HG03521 (cell line): ENCODE measurements around the gene LRP2.

Experiments used
- ATAC-seq: cut with Tn5 transposase; IDR thresholded peaks from one replicate; pipeline ENCODE4 v1.9.1; 2021; ENCODE audit warnings: mild to moderate bottlenecking, moderate library complexity; ENCODE audit not compliant: unreplicated experiment

Gene LRP2

GRCh38 chr2:169131587-169132512 is 230.5 kb downstream of the LRP2 start:
- no peak for ATAC-seq

- no peak for ATAC-seq
These were observed 232.6 kb downstream of the LRP2 start for GRCh38 chr2:169129703-169130243.

DNA sequence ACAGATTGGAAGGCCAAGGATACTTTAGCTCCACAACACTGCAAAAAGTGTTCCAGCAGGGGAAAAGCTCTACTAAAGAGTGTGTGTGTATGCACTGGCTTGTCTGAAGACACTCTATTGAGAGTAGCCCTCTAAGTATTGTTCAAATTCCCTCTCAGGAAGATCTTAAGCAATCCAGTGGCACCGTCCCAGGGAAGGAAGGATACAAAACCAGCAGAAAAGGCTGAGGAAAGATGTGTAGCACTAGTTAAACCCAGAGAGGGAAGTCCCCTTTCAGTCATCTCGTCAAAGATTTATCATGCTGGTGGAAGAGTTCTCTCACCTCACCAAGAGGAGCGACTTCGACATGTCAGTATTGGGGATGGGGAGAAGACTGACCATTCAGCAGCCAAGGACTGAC is 242.5 kb downstream of the LRP2 start:
- no peak for ATAC-seq

DNA sequence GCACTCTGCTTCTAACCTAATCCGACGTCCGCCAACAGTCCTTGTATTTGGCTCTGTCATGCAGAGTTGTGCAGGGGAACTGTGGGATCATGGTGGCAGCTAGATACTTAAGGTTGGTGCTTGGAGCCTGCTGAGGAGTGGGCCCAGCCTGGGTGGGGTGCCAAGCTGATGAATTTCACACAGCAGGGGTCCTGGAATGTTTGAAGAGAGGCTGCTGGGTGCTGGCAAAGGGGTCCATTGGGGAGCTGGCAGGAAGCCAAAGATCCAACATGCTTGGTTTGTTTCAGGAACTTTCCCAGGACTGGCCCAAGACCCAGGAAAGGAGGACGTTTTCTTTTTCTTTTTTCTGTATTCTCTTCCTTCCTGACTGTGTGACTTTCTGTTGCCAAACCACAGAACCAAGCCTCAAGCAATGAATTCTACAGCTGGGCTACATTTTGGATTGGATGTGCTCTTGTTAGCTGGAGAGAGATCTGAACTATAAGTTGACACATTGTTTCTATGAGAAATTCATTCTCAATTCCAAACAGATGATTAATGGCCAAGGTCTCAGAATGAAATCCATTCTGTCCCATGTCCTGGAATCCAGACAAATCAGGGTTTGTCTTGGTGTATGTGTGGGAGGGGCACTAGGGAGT is 243.1 kb downstream of the LRP2 start:
- no peak for ATAC-seq

DNA sequence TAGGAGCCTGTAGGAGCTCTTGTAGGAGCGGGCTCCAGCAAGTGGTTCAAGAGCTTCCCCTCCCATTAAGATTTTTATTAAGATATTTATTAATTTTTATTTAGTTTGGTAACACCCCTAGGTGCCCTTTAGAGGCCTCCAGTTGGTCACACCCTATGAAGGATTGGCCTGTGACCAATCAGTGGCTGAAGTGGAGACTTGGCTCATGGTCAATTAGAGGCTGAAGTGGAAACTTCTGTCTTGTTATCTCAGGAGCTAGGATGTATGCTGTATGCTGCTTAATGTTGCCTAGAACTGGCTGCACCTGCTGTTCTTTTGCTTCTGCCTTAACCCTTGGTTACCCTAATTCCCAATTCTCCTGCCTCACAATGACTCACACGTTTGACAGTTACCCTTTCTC is 244.3 kb downstream of the LRP2 start:
- ATAC-seq = no peak

DNA sequence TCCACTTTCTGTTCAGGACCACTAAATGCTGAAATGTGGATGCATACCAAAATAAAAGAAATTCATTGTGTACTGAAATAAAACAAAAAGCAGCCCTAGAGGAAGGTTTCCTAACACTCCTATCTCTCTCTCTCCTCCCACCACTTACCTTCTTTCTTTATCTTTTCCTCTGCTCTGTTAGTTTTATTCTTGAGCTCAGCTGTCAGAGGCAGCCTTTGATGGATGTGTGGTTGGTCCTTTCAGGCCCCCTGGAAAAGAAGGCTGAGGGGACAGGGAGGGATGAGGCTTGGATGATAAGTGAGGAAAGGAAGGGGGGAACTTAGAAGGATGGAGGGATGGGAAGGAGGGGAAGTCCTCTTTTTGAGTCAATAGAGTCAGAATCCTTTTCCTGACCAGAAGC is 245.3 kb downstream of the LRP2 start:
- no peak for ATAC-seq

DNA sequence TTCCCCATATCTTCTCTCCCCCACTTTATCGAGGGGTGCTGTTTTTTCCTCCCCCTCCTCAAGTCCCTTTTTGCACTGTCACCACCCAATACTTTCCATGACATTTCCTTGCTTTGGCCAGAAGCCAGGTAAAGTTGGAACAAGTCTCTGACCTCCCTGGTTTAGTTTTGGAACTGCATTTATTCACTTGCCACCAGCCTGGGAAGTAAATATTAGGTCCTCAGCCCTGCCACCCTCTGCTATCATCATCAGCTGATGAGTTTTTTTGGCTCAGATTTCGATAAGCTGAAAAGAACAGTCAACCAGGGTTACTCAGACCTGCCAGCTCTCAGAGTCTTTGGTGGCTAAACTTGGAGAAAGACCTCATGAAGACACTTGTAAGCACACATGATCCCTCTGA is 246.0 kb downstream of the LRP2 start:
- no peak for ATAC-seq

- ATAC-seq = no peak
These were observed 248.3 kb downstream of the LRP2 start for GRCh38 chr2:169114056-169114455.

- ATAC-seq = no peak
These were observed 249.5 kb downstream of the LRP2 start for GRCh38 chr2:169112841-169113240.

DNA sequence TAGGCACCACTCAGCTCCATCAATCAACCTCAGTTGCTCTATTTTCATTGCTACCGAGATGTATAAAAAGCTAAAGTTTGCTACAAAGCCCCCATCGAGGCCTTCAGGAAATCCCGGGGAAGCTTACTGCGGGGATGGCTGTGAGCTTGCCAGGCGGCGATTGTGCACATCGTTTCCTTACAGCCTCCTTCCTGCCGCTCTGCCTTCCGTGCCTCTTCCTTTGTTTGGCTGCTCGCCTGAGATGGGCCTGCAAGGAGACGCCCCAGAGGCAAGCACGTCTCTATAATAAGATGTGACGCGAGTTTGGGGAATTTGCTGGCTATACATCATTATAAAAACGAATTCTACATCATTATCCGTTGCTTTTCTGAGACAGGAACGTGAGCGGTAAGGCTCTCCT is 251.4 kb downstream of the LRP2 start:
- ATAC-seq = no peak

- ATAC-seq = no peak
These were observed 251.9 kb downstream of the LRP2 start for GRCh38 chr2:169110419-169110818.

- peak; percentile 54 for ATAC-seq
These were observed 252.6 kb downstream of the LRP2 start for GRCh38 chr2:169109502-169110409.

DNA sequence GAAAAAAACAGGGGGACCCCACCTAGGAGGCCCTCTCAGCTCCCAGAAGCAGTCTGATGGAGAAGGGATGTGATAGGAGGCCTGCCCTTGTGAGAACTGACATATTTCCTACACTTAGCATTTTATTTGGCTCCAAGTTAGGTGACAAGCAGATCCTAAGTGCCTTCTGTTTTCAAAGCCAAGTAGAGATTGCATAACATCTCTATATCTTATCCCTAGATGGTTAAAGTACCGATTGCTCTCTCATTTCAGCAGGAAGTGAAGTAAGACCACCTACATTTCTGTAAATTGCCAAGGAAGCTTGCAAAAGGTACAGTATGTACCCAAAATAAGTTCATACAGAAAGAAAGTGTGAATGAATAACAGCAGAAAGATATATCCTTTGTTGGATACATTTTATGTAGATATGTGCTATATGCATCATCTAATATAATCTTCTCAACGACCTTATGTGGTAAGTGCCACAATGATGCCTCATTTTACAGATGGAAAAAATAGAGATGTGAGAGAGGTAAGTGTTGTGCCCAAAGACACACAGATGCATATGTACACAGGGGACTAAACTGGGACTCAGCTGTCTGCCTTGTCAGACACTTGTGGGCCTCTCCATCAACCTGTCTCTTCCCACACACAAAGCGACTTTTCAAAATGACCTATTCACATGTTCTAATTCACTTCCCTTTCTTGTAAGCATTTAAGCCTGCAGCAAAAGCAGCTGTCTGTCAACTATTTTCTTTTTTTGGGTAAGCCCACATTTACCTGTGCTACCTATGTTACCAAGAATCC is 254.0 kb downstream of the LRP2 start:
- ATAC-seq = no peak

DNA sequence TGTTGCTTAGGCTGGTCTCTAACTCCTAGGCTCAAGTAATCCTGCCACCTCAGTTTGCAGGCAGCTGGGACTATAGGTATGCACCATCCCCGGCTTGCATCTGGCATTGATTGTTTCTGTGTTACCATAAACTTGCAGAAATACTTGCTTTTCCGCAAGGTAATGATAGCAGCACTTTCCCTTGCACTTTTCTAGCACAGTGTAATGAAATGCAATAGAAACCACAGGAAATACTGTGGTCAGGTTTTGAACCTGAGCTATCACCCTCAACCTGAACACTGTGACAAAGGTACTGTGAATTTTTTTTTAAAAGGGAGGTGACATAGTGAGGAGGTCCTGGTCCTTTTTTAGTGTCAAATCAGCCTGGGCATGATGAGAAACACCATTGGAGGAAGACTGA is 254.7 kb downstream of the LRP2 start:
- ATAC-seq = peak; percentile 70

- ATAC-seq = no peak
These were observed 255.5 kb downstream of the LRP2 start for GRCh38 chr2:169106563-169107545.

- no peak for ATAC-seq
These were observed 256.2 kb downstream of the LRP2 start for GRCh38 chr2:169106134-169106533.

DNA sequence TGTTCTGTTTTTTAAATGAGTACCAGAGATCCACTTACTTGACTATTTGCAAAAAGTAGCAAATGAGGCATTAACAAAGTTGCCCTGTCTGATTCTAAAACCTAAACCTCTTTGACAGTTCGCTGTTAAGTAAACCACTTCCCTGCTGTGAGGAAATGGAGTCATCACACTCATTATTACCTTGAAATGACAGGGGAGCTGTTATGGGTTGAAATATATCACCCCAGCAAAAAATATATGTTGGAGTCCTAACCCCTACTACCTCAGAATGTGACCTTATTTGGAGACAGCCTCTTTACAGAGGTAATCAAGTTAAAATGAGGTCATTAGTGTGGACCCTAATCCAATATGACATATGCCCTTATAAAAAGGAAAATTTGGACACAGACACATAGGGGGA is 256.9 kb downstream of the LRP2 start:
- no peak for ATAC-seq

DNA sequence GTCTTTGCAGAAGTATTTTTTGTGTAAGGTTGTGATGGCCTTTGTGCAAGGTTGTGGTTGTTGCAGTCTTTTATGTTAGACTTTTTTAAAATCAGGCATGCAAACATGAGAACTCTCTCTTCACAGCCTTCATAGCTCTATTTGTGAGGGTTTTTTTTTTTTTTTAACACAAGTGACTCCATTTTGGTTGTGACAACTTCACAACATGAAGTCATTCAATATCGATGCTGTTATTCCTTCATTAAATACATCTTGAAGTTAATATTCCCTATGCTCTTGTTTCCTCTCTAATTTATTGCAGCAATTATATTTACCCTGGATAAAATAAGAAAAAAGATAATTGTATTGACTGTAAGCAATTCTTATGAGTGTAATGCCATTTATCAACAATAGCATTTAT is 257.5 kb downstream of the LRP2 start:
- no peak for ATAC-seq

DNA sequence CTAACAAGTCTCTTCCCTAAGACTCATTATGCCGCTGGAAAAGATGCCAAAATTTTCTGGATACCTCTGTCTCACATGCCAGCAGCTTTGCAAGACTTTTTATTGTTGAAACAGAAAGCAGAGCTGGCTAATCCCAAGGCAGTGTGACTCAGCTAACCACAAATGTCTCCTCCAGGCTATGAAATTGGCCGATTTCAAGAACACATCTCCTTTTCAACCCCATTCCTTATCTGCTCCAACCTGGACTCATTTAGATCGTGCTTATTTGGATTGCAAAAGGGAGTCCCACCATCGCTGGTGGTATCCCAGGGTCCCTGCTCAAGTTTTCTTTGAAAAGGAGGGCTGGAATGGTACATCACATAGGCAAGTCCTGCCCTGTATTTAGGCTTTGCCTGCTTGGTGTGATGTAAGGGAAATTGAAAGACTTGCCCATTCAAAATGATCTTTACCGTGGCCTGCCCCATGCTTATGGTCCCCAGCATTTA is 266.7 kb downstream of the LRP2 start:
- ATAC-seq = no peak
